ENCODE measurements around the gene ADSS1. TPM values are rescaled to one million over a fixed set of nuclear protein-coding genes. Genes with fewer than 3 reads are reported as not detected.

ADSS1 gene
- polyA plus RNA-seq, 4 donors, result 12.7 to 19.7 (median 15.9) TPM

- DNase-seq (ENCODE audit: low read depth in 4 of 4, low spot score in 2 of 4), result no peak
Measured at GRCh38 chr14:104686624-104687517, 37.2 kb upstream of the ADSS1 start.

GRCh38 chr14:104687601-104688504 lies 36.2 kb upstream of the ADSS1 start:
- no peak for DNase-seq (ENCODE audit: low read depth in 4 of 4, low spot score in 2 of 4)

- DNase-seq (ENCODE audit: low read depth in 4 of 4, low spot score in 2 of 4), result no peak
Measured at GRCh38 chr14:104688505-104689108, 35.4 kb upstream of the ADSS1 start.

GRCh38 chr14:104689109-104689880 lies 34.7 kb upstream of the ADSS1 start, which contains the start of gene INF2:
INF2 (plus strand) TSS chr14:104689618; CDS start chr14:104701366, 11,748 bp downstream.
- no peak for DNase-seq (ENCODE audit: low read depth in 4 of 4, low spot score in 2 of 4)

GRCh38 chr14:104689881-104690711 lies 33.9 kb upstream of the ADSS1 start:
- DNase-seq (ENCODE audit: low read depth in 4 of 4, low spot score in 2 of 4), result no peak

- DNase-seq (ENCODE audit: low read depth in 4 of 4, low spot score in 2 of 4), result no peak
Measured at GRCh38 chr14:104690861-104691455, 33.1 kb upstream of the ADSS1 start.

- no peak for DNase-seq (ENCODE audit: low read depth in 4 of 4, low spot score in 2 of 4)
Measured at GRCh38 chr14:104691546-104692260, 32.3 kb upstream of the ADSS1 start.

GRCh38 chr14:104692261-104692938 lies 31.6 kb upstream of the ADSS1 start:
- DNase-seq (ENCODE audit: low read depth in 4 of 4, low spot score in 2 of 4), result no peak

- no peak for DNase-seq (ENCODE audit: low read depth in 4 of 4, low spot score in 2 of 4)
Measured at GRCh38 chr14:104692939-104693315, 31.1 kb upstream of the ADSS1 start.

GRCh38 chr14:104693482-104694431 lies 30.3 kb upstream of the ADSS1 start:
- no peak for DNase-seq (ENCODE audit: low read depth in 4 of 4, low spot score in 2 of 4)

GRCh38 chr14:104694475-104694950 lies 29.5 kb upstream of the ADSS1 start:
- DNase-seq (ENCODE audit: low read depth in 4 of 4, low spot score in 2 of 4), result no peak

GRCh38 chr14:104694991-104695659 lies 28.9 kb upstream of the ADSS1 start:
- no peak for DNase-seq (ENCODE audit: low read depth in 4 of 4, low spot score in 2 of 4)

GRCh38 chr14:104695660-104696000 lies 28.4 kb upstream of the ADSS1 start:
- DNase-seq (ENCODE audit: low read depth in 4 of 4, low spot score in 2 of 4), result no peak

GRCh38 chr14:104696671-104697316 lies 27.2 kb upstream of the ADSS1 start:
- no peak for DNase-seq (ENCODE audit: low read depth in 4 of 4, low spot score in 2 of 4)

GRCh38 chr14:104697317-104697703 lies 26.7 kb upstream of the ADSS1 start:
- no peak for DNase-seq (ENCODE audit: low read depth in 4 of 4, low spot score in 2 of 4)
